Ishikawa (cell line): ENCODE results near the gene LIX1.

Source experiments
- EP300 ChIP-seq: IDR thresholded peaks from 2 replicates; pipeline ENCODE4 v1.6.1; 2012; ENCODE audit warnings: borderline replicate concordance
- MAX ChIP-seq: IDR thresholded peaks from 2 replicates; pipeline ENCODE4 v1.6.1; 2012
- RAD21 ChIP-seq: IDR thresholded peaks from 2 replicates; pipeline ENCODE4 v1.6.1; 2012; ENCODE audit warnings: low read depth
- REST ChIP-seq: IDR thresholded peaks from 2 replicates; pipeline ENCODE4 v1.6.1; 2012; ENCODE audit warnings: low read depth, mild to moderate bottlenecking
- TAF1 ChIP-seq: IDR thresholded peaks from 2 replicates; pipeline ENCODE4 v1.6.1; 2012; ENCODE audit warnings: low read depth, mild to moderate bottlenecking
- TEAD4 ChIP-seq: IDR thresholded peaks from 2 replicates; pipeline ENCODE4 v1.6.1; 2012
- YY1 ChIP-seq: IDR thresholded peaks from 2 replicates; pipeline ENCODE4 v1.6.1; 2012; ENCODE audit warnings: low read depth

GRCh38 chr5:97157689-97158088 lies 15.3 kb upstream of the LIX1 start:
- TF ChIP-seq REST (no peak), RAD21 (no peak), EP300 (no peak), MAX (no peak), YY1 (no peak), TAF1 (no peak), TEAD4 (no peak)
